Measurements from ENCODE around the gene NANOS1. TPM values are rescaled to one million over a fixed set of nuclear protein-coding genes. Genes with fewer than 3 reads are reported as not detected.

Gene NANOS1, protein sequence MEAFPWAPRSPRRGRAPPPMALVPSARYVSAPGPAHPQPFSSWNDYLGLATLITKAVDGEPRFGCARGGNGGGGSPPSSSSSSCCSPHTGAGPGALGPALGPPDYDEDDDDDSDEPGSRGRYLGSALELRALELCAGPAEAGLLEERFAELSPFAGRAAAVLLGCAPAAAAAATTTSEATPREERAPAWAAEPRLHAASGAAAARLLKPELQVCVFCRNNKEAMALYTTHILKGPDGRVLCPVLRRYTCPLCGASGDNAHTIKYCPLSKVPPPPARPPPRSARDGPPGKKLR
- 0.51 and 0.60 TPM in 2 replicates for total RNA-seq (2011; cell fraction: chromatin; rRNA removed; ENCODE audit: low replicate concordance)
- 0.66 and 1.2 TPM in 2 replicates for total RNA-seq (2011; cell fraction: nucleolus; rRNA removed)
- total RNA-seq (2011; cell fraction: nucleoplasm; rRNA removed), result 0.81 and 1.3 TPM in 2 replicates
- total RNA-seq (2014; rRNA removed) (0.77 and 0.98 TPM in 2 replicates), total RNA-seq (2014; rRNA removed; fragmentation: Illumina TruSeq; extraction: Trizol) (0.95 and 1.1 TPM in 2 replicates), total RNA-seq (2015; rRNA removed; fragmentation: Illumina TruSeq; extraction: Trizol) (0.33 and 0.34 TPM in 2 replicates), total RNA-seq (2021) (0.89 and 1.2 TPM in 2 replicates), polyA plus RNA-seq (2011; rRNA removed) (0.79 and 1.6 TPM in 2 replicates), polyA plus RNA-seq (2014; fragmentation: Illumina TruSeq; extraction: Trizol) (0.58 TPM in 2 replicates), polyA plus RNA-seq (2014; fragmentation: Nextera tagmentation; extraction: Ambion mirVana) (under 1 TPM in 1 of 2 experiments, not detected in 1; 0.14 TPM), polyA plus RNA-seq (2014; rRNA removed) (0.94 and 0.97 TPM in 2 replicates), polyA minus RNA-seq (2011; rRNA and poly(A)+ RNA removed) (0.39 and 0.77 TPM in 2 replicates), Bru-seq, nascent RNA (percentile 51 among the genes with signal in this experiment), BruChase-seq, experiment 1, labeled RNA remaining after a 2-hour chase (percentile 30 among the genes with signal in this experiment), BruChase-seq, experiment 2, labeled RNA remaining after a 6-hour chase (percentile 33 among the genes with signal in this experiment)
- 0.58 and 1.2 TPM in 2 replicates for polyA plus RNA-seq (2011; cell fraction: cytosol; rRNA removed)
- 0.46 and 0.77 TPM in 2 replicates for polyA plus RNA-seq (2011; cell fraction: nucleus; rRNA removed)
- 0.46 and 0.48 TPM in 2 replicates for polyA plus RNA-seq (2012)
- 0.46 TPM in 1 of 2 replicates, not detected in the other for polyA minus RNA-seq (2011; cell fraction: cytosol; rRNA and poly(A)+ RNA removed)
- polyA minus RNA-seq (2011; cell fraction: nucleus; rRNA and poly(A)+ RNA removed), result 1.1 and 1.8 TPM in 2 replicates
- long read RNA-seq, experiment 1, full-length matches to known transcripts, result 9 of 9 reads
- long read RNA-seq, experiment 1, partial matches to known transcripts, result 0 of 9 reads
- long read RNA-seq, experiment 1, other reads (novel, unspliced or antisense), result 0 of 9 reads
- long read RNA-seq, experiment 2, full-length matches to known transcripts, result 3 of 3 reads
- long read RNA-seq, experiment 2, partial matches to known transcripts, result 0 of 3 reads
- long read RNA-seq, experiment 2, other reads (novel, unspliced or antisense), result 0 of 3 reads
- long read RNA-seq, experiment 3, result 0 reads

DNA sequence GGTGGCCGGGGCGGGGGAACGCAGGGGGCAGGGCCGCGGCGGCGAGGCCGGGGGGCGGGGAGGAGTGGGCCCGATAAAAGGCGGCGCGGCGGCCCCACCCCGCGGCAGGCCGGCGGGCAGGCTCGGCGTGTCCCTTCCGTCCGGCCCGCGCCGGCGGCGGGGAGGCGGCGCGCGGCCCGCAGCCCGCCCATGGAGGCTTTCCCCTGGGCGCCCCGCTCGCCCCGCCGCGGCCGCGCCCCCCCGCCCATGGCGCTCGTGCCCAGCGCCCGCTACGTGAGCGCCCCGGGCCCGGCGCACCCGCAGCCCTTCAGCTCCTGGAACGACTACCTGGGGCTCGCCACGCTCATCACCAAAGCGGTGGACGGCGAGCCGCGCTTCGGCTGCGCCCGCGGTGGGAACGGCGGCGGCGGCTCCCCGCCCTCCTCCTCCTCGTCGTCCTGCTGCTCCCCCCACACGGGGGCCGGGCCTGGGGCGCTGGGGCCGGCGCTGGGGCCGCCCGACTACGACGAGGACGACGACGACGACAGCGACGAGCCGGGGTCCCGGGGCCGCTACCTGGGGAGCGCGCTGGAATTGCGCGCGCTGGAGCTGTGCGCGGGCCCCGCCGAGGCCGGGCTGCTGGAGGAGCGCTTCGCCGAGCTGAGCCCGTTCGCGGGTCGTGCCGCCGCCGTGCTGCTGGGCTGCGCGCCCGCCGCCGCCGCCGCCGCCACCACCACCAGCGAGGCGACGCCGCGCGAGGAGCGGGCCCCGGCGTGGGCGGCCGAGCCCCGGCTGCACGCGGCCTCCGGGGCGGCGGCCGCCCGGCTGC, at the start of gene NANOS1:
NANOS1 (plus strand) TSS at position 102 of the 808 bp plus-strand sequence; CDS start at position 190, 88 bp downstream.
- no peak for FAIRE-seq
- peak; percentile 4 for ATAC-seq
- TF ChIP-seq SRSF7 (optimal IDR thresholded peaks at IDR 0.05; ENCODE audit: low read depth, low read length) (no peak), ZBTB17 (CRISPR knock-in tag; IDR thresholded peaks at IDR 0.05) (no peak), TBP (optimal IDR thresholded peaks at IDR 0.05; ENCODE audit: low read depth, low read length) (peak; percentile 66), ZBTB7A (IDR thresholded peaks at IDR 0.05; ENCODE audit: borderline replicate concordance, control insufficient read depth, low read depth, low read length) (0 out of 2 replicates have a peak, but pooled peaks have one; percentile 5), POLR2G (IDR thresholded peaks at IDR 0.05; ENCODE audit: low read depth, low read length) (peak; percentile 61), NONO (IDR thresholded peaks at IDR 0.05; ENCODE audit: low read depth in 2 of 2, low read length in 1 of 2) (peak in 1 of 2 experiments; percentile 49; a peak in 1 of 4 replicates), KDM2B (CRISPR knock-in tag; IDR thresholded peaks at IDR 0.05) (peak; percentile 22; the same call in 1 of the 2 replicates)
- TF ChIP-seq, protein P1, sequence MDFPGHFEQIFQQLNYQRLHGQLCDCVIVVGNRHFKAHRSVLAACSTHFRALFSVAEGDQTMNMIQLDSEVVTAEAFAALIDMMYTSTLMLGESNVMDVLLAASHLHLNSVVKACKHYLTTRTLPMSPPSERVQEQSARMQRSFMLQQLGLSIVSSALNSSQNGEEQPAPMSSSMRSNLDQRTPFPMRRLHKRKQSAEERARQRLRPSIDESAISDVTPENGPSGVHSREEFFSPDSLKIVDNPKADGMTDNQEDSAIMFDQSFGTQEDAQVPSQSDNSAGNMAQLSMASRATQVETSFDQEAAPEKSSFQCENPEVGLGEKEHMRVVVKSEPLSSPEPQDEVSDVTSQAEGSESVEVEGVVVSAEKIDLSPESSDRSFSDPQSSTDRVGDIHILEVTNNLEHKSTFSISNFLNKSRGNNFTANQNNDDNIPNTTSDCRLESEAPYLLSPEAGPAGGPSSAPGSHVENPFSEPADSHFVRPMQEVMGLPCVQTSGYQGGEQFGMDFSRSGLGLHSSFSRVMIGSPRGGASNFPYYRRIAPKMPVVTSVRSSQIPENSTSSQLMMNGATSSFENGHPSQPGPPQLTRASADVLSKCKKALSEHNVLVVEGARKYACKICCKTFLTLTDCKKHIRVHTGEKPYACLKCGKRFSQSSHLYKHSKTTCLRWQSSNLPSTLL (IDR thresholded peaks at IDR 0.05), result no peak
- TF ChIP-seq, protein P2, sequence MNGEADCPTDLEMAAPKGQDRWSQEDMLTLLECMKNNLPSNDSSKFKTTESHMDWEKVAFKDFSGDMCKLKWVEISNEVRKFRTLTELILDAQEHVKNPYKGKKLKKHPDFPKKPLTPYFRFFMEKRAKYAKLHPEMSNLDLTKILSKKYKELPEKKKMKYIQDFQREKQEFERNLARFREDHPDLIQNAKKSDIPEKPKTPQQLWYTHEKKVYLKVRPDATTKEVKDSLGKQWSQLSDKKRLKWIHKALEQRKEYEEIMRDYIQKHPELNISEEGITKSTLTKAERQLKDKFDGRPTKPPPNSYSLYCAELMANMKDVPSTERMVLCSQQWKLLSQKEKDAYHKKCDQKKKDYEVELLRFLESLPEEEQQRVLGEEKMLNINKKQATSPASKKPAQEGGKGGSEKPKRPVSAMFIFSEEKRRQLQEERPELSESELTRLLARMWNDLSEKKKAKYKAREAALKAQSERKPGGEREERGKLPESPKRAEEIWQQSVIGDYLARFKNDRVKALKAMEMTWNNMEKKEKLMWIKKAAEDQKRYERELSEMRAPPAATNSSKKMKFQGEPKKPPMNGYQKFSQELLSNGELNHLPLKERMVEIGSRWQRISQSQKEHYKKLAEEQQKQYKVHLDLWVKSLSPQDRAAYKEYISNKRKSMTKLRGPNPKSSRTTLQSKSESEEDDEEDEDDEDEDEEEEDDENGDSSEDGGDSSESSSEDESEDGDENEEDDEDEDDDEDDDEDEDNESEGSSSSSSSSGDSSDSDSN (IDR thresholded peaks at IDR 0.05; ENCODE audit: borderline replicate concordance in 1 of 2, low read depth in 2 of 2, low read length in 2 of 2), result 0 out of 4 replicates have a peak, but pooled peaks of 1 of the 2 experiments have one; percentile 17

More for the DNA sequence above, at the start of gene NANOS1:
- intact Hi-C loops (cut with micrococcal nuclease), result no loop called here
- Histone ChIP-seq H3K36me3 (ENCODE audit: control insufficient read depth, insufficient read depth, low read length) (peaks cover 31% of the 10 kb centered on the region; the same call in 2 of the 3 replicates), H3K9me1 (ENCODE audit: control insufficient read depth, insufficient read depth, low read length) (no peaks in the 10 kb centered on the region), H3K4me2 (ENCODE audit: insufficient read depth, low read length) (peak within 1 kb of the TSS; percentile 82; the same call in 1 of the 2 replicates), H3K9ac (ENCODE audit: insufficient read depth in 1 of 2, low read depth in 2 of 2, low read length in 2 of 2) (peak within 1 kb of the TSS; percentile 34 to 88; a peak in 2 of 4 replicates), H3K79me2 (ENCODE audit: control insufficient read depth, insufficient read depth, low read length) (no peaks in the 10 kb centered on the region), H2AFZ (ENCODE audit: low read depth, low read length) (peak within 1 kb of the TSS; percentile 44; the same call in 1 of the 2 replicates), H3K4me1 (replicated peaks in 1 of 2; ENCODE audit: control insufficient read depth in 2 of 2, insufficient read depth in 2 of 2, low read length in 2 of 2) (peaks cover 3 to 24% of the 10 kb centered on the region in 2 experiments; a peak in 3 of 5 replicates), H4K20me1 (replicated peaks; ENCODE audit: control insufficient read depth, insufficient read depth, low read length) (peaks cover 5% of the 10 kb centered on the region), H3K9me3 (replicated peaks; ENCODE audit: control insufficient read depth, insufficient read depth, low read depth, low read length) (no peaks in the 10 kb centered on the region), H3K4me3 (peak within 1 kb of the TSS; percentile 46), H3K27ac (ENCODE audit: extremely low read depth, low read depth, low read length) (peak within 1 kb of the TSS; percentile 33; the same call in 1 of the 3 replicates), H3K27me3 (ENCODE audit: control insufficient read depth in 2 of 2, insufficient read depth in 2 of 2, low read length in 2 of 2) (peaks cover 0 to 16% of the 10 kb centered on the region in 2 experiments; a peak in 2 of 5 replicates)
- CTCF ChIA-PET (ENCODE audit: low intra/inter-chr PET ratio), result no interaction called here
- BruUV-seq (replicated peaks), result no TSS peak
- in situ Hi-C loops (cut with MboI), result no loop called here
- WGBS (ENCODE audit: insufficient coverage, low coverage, missing lambda C conversion rate), result no CpG with 5 or more reads among the region's 136 CpGs
- POLR2A ChIA-PET, result interaction anchor here (0.9 to 2.0 kb wide), 3 partner anchors 23 to 32 kb away, joined by 3 to 5 read pairs (median 3); no protein-coding TSS in a partner anchor
- DNase-seq (ENCODE audit: extremely low read depth in 1 of 4, low spot score in 3 of 4), result peak in 3 of 4 experiments; percentile 35 to 49 (median 48)
